A549 (cell line): ENCODE data around the gene SYT13.

ENCODE experiments used
- ESRRA ChIP-seq: fragments of 150-350 bp; IDR thresholded peaks from 2 replicates; pipeline ENCODE4 v1.6.1; 2014; ENCODE audit warnings: mild to moderate bottlenecking, low read length, borderline replicate concordance
- HMGXB4 ChIP-seq: fragments of 250-450 bp; sonication (Bioruptor Pico); IDR thresholded peaks from 2 replicates; pipeline ENCODE4 v1.5.0; 2021; ENCODE audit warnings: mild to moderate bottlenecking, moderate library complexity, borderline replicate concordance
- JUN ChIP-seq, 2 experiments: fragments of >200 bp; sonication (Bioruptor Twin); formaldehyde crosslinking; IDR thresholded peaks; 2 replicates in 1 of 2; 3 replicates in 1 of 2; pipeline ENCODE4 v1.6.1; 2016 to 2017
- JUNB ChIP-seq: fragments of >200 bp; sonication (Bioruptor Twin); formaldehyde crosslinking; IDR thresholded peaks from 2 replicates; pipeline ENCODE4 v1.6.1; 2016
- RAD21 ChIP-seq, 2 experiments: fragments of >200 bp in 1 of 2; sonication (Bioruptor Twin) in 1 of 2; formaldehyde crosslinking in 1 of 2; IDR thresholded peaks in 1 of 2; conservative IDR thresholded peaks in 1 of 2; 2 replicates in 1 of 2; 3 replicates in 1 of 2; pipeline ENCODE4 v1.6.1; 2012 to 2018; ENCODE audit warnings: inconsistent platforms in 1 of 2
- TF ChIP-seq, protein P1 (sequence below): fragments of 450-650 bp; IDR thresholded peaks from 2 replicates; pipeline ENCODE4 v1.6.1; 2014; ENCODE audit warnings: antibody characterized with exemption
- TF ChIP-seq, protein P2 (sequence below): fragments of >200 bp; sonication (Bioruptor Twin); formaldehyde crosslinking; IDR thresholded peaks from 3 replicates; pipeline ENCODE4 v1.5.1; 2016

DNA sequence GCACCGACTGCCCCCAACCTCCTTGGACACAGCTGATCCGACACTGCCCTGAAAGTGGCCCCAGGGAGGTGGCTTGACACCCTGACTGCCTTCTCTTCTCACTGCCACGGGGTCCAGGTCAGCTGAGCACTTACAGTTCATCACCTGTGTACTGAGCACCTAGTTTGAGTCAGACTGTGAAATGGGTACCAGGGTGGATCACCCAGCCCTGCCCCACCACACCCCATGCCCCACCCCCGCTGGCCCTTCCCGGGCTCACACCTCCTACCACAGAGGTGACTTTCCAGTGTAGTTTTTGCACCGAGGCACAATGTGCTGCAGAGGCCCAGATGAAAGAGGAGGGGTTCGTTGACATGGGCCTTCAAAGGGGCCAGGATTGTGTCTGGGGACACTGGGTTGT is 80.2 kb downstream of the SYT13 start:
- TF ChIP-seq RAD21 (conservative IDR thresholded peaks at IDR 0.05 in 1 of 2, IDR thresholded peaks at IDR 0.05 in 1 of 2): no peak
- TF ChIP-seq, protein P1, sequence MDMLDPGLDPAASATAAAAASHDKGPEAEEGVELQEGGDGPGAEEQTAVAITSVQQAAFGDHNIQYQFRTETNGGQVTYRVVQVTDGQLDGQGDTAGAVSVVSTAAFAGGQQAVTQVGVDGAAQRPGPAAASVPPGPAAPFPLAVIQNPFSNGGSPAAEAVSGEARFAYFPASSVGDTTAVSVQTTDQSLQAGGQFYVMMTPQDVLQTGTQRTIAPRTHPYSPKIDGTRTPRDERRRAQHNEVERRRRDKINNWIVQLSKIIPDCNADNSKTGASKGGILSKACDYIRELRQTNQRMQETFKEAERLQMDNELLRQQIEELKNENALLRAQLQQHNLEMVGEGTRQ: no peak
- TF ChIP-seq JUN (IDR thresholded peaks at IDR 0.05): no peak
- TF ChIP-seq, protein P2, sequence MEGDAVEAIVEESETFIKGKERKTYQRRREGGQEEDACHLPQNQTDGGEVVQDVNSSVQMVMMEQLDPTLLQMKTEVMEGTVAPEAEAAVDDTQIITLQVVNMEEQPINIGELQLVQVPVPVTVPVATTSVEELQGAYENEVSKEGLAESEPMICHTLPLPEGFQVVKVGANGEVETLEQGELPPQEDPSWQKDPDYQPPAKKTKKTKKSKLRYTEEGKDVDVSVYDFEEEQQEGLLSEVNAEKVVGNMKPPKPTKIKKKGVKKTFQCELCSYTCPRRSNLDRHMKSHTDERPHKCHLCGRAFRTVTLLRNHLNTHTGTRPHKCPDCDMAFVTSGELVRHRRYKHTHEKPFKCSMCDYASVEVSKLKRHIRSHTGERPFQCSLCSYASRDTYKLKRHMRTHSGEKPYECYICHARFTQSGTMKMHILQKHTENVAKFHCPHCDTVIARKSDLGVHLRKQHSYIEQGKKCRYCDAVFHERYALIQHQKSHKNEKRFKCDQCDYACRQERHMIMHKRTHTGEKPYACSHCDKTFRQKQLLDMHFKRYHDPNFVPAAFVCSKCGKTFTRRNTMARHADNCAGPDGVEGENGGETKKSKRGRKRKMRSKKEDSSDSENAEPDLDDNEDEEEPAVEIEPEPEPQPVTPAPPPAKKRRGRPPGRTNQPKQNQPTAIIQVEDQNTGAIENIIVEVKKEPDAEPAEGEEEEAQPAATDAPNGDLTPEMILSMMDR: no peak
- no peak for TF ChIP-seq HMGXB4
- no peak for TF ChIP-seq JUNB
- no peak for TF ChIP-seq ESRRA
